PC-9 (cell line): ENCODE data around the gene TEX29. TPM values are rescaled to one million over a fixed set of nuclear protein-coding genes. Genes with fewer than 3 reads are reported as not detected.

Experiments used
- BruUV-seq: library from RNA; stranded (reverse); fragments of 400-500 nt; replicated peaks from 2 replicates; lab custom pipeline; 2021; lab: Mats Ljungman, UMichigan
- CTCF ChIA-PET: fragments of 300-600 bp; sonication (Branson Sonifier 250); formaldehyde crosslinking; loops from one replicate; lab custom pipeline; 2022; ENCODE audit warnings: antibody characterized with exemption; lab: Charles Lee
- POLR2A ChIA-PET: fragments of 300-600 bp; sonication (Branson Sonifier 250); formaldehyde crosslinking; loops from one replicate; lab custom pipeline; 2022; ENCODE audit warnings: antibody characterized with exemption; ENCODE audit not compliant: unreplicated experiment; lab: Charles Lee
- DNase-seq, 2 experiments: peaks; one replicate each; pipeline versions ENCODE4 v3.0.0 to v3.0.0-alpha.2; 2015 to 2022; ENCODE audit warnings: mixed read lengths in 1 of 2
- H2AFZ ChIP-seq: fragments of 200-600 bp; sonication (generic); 2 replicates; pipeline ENCODE4 v1.8.1; 2017; ENCODE audit warnings: antibody characterized with exemption
- H3F3A ChIP-seq: fragments of 200-600 bp; sonication (generic); 2 replicates; pipeline ENCODE4 v1.8.1; 2017; ENCODE audit warnings: antibody characterized with exemption, mild to moderate bottlenecking, low read depth; ENCODE audit not compliant: insufficient read depth
- H3K27ac ChIP-seq: fragments of 200-600 bp; sonication (generic); 2 replicates; pipeline ENCODE4 v1.6.1; 2016; ENCODE audit warnings: mixed run types
- H3K27me3 ChIP-seq: fragments of 200-600 bp; sonication (generic); 2 replicates; pipeline ENCODE4 v1.6.1; 2016; ENCODE audit warnings: low read depth, mixed run types; ENCODE audit not compliant: insufficient read depth
- H3K36me3 ChIP-seq: fragments of 200-600 bp; sonication (generic); 2 replicates; pipeline ENCODE4 v1.6.1; 2016; ENCODE audit warnings: low read depth, mixed run types
- H3K4me1 ChIP-seq: fragments of 200-600 bp; sonication (generic); replicated peaks from 2 replicates; pipeline ENCODE4 v1.6.1; 2016; ENCODE audit warnings: mixed run types; ENCODE audit not compliant: insufficient read depth
- H3K4me2 ChIP-seq: fragments of 200-600 bp; sonication (generic); 2 replicates; pipeline ENCODE4 v1.6.1; 2017; ENCODE audit warnings: mixed run types
- H3K4me3 ChIP-seq: fragments of 200-600 bp; sonication (generic); 2 replicates; pipeline ENCODE4 v1.6.1; 2016; ENCODE audit warnings: mixed run types
- H3K79me2 ChIP-seq: fragments of 200-600 bp; sonication (generic); 2 replicates; pipeline ENCODE4 v1.6.1; 2017; ENCODE audit warnings: low read depth, mixed run types
- H3K9me2 ChIP-seq: fragments of 200-600 bp; sonication (generic); 2 replicates; pipeline ENCODE4 v1.8.1; 2017; ENCODE audit warnings: mild to moderate bottlenecking; ENCODE audit not compliant: insufficient read depth
- H3K9me3 ChIP-seq: fragments of 200-600 bp; sonication (generic); 2 replicates; pipeline ENCODE4 v1.8.1; 2016; ENCODE audit warnings: low read depth; ENCODE audit not compliant: insufficient read depth
- H4K20me1 ChIP-seq: fragments of 200-600 bp; sonication (generic); 2 replicates; pipeline ENCODE4 v1.8.1; 2017; ENCODE audit not compliant: insufficient read depth
- CTCF ChIP-seq: fragments of 200-600 bp; sonication (generic); conservative IDR thresholded peaks from 2 replicates; pipeline ENCODE4 v1.6.1; 2017; ENCODE audit warnings: mixed run types, antibody characterized with exemption, mild to moderate bottlenecking, moderate library complexity
- EZH2 ChIP-seq: fragments of 200-600 bp; sonication (generic); IDR thresholded peaks from 2 replicates; pipeline ENCODE4 v1.8.0; 2017; ENCODE audit warnings: antibody characterized with exemption, low read depth
- intact Hi-C: fragments of 100-400 bp; cut with micrococcal nuclease; formaldehyde crosslinking; loops from one replicate; pipeline ENCODE4 v1.10.0; 2022; ENCODE audit not compliant: unreplicated experiment
- total RNA-seq: library from RNA; stranded (reverse); gene quantifications from 2 replicates; pipeline ENCODE4 v1.2.3, GENCODE V29; 2021

Gene TEX29
- total RNA-seq, 1 experiment from 2014 or later, result not detected

- DNase-seq, result no peak
- H3K4me3 ChIP-seq, result no peak overlapping the region
- no peaks in the 10 kb centered on the region for H3K9me2 ChIP-seq
- no peaks in the 10 kb centered on the region for H3F3A ChIP-seq
- H2AFZ ChIP-seq, result no peak overlapping the region
- H3K9me3 ChIP-seq, result no peaks in the 10 kb centered on the region
- no peaks in the 10 kb centered on the region for H3K4me1 ChIP-seq
- H3K36me3 ChIP-seq, result no peaks in the 10 kb centered on the region
- TF ChIP-seq CTCF (no peak), EZH2 (no peak)
- no peaks in the 10 kb centered on the region for H4K20me1 ChIP-seq
- peaks cover 90% of the 10 kb centered on the region for H3K27me3 ChIP-seq
- POLR2A ChIA-PET, result no interaction called here
- BruUV-seq, result no TSS peak
- no peaks in the 10 kb centered on the region for H3K79me2 ChIP-seq
- no peak overlapping the region for H3K4me2 ChIP-seq
- intact Hi-C loops, result no loop called here
- no peak overlapping the region for H3K27ac ChIP-seq
- CTCF ChIA-PET, result no interaction called here
These were observed 6.7 kb downstream of the TEX29 start for GRCh38 chr13:111326981-111327642.

DNA sequence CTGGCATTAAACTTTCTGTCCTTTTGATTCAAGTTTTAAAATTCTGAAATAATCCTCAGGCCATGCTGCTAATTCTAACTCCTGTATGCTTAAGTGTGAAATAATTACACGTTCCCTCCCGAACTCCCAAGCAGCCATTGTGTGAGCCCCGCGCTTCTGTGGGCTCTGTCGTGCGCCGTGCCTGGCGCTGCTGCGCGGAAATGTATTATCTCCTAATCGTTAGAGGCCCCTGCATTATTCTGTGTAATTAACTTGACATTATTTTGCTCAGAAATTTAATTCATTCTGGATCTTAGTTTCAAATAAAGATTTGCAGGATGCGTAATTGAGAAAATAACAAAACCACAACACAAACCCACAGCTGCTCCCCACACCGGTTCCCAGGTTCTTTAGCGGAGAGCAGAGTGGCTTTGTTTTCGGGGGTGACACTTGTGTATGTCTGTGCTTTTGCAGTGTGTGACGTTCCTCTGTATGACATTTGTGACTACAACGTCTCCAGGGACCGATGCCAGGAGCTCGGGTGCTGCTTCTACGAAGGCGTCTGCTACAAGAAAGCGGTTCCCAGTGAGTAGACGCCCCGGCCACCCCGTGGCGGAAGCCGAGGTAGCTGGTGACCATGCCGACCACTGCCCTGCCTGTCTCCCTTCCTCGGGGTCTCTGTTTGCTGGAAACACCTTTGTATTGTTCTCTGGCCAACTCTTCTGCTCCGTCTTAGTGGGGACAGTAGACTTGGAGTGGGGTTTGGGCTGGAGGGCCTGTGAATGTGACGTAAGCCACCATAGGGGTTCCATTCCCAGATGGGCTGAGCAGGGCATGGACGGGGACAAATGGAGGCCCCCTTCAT lies 7.5 kb downstream of the TEX29 start:
- Histone ChIP-seq H3K9me3 (no peaks in the 10 kb centered on the region), H3K4me3 (no peak overlapping the region), H3K27ac (no peak overlapping the region), H2AFZ (no peak overlapping the region), H3F3A (no peaks in the 10 kb centered on the region), H3K79me2 (no peaks in the 10 kb centered on the region), H4K20me1 (no peaks in the 10 kb centered on the region), H3K4me1 (no peaks in the 10 kb centered on the region), H3K4me2 (no peak overlapping the region), H3K36me3 (no peaks in the 10 kb centered on the region), H3K27me3 (peaks cover 97% of the 10 kb centered on the region), H3K9me2 (no peaks in the 10 kb centered on the region)
- CTCF ChIA-PET, result no interaction called here
- POLR2A ChIA-PET, result no interaction called here
- no TSS peak for BruUV-seq
- 0 out of 2 replicates have a peak, but pooled peaks have one; percentile 26 for TF ChIP-seq EZH2
- TF ChIP-seq CTCF, result no peak
- intact Hi-C loops, result no loop called here
- no peak for DNase-seq

DNA sequence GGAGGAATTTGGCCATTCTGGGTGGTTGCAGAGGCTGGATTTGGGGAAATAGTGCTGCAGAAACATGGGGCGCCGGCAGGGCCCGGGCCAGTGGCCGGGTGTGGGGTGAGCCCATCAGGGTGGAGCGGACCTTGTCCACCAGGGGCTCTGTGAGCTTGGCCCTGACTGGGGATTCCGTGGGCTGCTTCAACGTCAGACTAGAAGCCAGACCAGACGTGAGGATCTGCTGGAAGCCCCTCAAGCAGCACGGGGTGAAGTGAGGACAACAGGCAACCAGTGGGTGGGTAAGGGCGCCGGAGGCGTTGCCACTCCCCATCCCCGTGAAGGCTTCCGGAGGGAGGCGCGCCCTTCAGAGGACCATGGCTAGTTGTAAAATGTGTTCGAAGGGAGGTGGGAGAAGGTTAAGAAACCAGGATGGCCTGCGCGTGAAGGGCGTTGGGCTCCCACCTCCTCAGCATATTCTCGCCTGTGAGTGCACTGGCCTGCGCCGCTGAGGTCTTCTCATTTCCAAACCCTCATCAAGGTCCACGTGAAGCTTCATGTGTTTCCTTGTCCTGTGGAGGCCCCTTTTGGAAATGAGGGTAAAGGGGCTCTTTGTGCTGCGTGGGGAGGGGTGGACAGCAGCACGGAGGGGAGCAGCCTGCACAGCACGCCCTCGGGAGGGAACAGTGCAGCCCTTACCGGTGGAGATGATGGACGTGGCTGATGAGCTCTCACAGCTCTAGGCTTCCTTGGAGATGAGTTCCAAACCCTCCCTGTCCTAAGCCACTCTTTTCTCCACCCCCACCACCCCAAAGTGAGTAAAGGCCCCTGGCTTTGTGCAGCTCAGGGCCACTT lies 8.3 kb downstream of the TEX29 start:
- Histone ChIP-seq H3K4me2 (no peak overlapping the region), H3K79me2 (no peaks in the 10 kb centered on the region), H3K9me3 (no peaks in the 10 kb centered on the region), H3K27me3 (peaks cover 97% of the 10 kb centered on the region), H3K27ac (no peak overlapping the region), H3K4me3 (no peak overlapping the region), H3K36me3 (no peaks in the 10 kb centered on the region), H2AFZ (no peak overlapping the region), H3F3A (no peaks in the 10 kb centered on the region), H3K4me1 (no peaks in the 10 kb centered on the region), H4K20me1 (no peaks in the 10 kb centered on the region), H3K9me2 (no peaks in the 10 kb centered on the region)
- no peak for DNase-seq
- BruUV-seq, result no TSS peak
- TF ChIP-seq EZH2 (no peak), CTCF (no peak)
- CTCF ChIA-PET, result no interaction called here
- intact Hi-C loops, result no loop called here
- POLR2A ChIA-PET, result no interaction called here
